ENCODE data around the gene RBM26. TPM values are rescaled to one million over a fixed set of nuclear protein-coding genes. Genes with fewer than 3 reads are reported as not detected.
A peak's percentile ranks its signal among the peaks of the same experiment; 100 is the strongest.

RBM26 gene
- total RNA-seq, 1 experiment from 2014 or later = 65.7 TPM

DNA sequence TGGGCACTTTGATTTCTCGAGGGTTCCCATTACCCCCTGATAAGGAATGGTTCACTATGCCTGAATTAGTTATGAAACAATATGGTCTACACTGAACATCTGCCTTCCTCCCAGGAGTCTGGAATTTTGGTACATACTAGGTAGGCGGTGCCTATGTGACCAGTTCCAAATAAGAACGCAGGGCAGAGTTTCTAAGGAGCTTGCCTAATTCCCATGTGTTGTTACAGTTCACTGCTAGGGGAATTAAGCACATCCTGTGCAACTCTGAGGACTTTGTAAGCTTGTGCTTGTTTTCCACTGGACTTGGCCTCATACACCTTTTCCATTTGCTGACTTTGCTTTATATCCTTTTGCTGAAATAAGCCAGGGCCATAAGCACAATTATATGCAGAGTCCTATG is 29.2 kb downstream of the RBM26 start:
- BruUV-seq (replicated peaks) = no TSS peak
- no peak overlapping the region for H3K4me3 ChIP-seq (ENCODE audit: low read depth, low read length, poor library complexity, severe bottlenecking)
- no peaks in the 10 kb centered on the region for H3K27me3 ChIP-seq (replicated peaks; ENCODE audit: insufficient read depth, low read depth, low read length, poor library complexity)
- ChIA-PET CTCF (no interaction called here), POLR2A (ENCODE audit: low non-redundant PET) (no interaction called here)
- no peak for DNase-seq (ENCODE audit: low spot score)
- peaks cover 28% of the 10 kb centered on the region for H3K36me3 ChIP-seq (ENCODE audit: insufficient read depth, low read length, poor library complexity, severe bottlenecking)
- no peak for TF ChIP-seq EZH2 (IDR thresholded peaks at IDR 0.05; ENCODE audit: borderline replicate concordance, low read depth, low read length, poor library complexity, severe bottlenecking)
- TF ChIP-seq, protein P1, sequence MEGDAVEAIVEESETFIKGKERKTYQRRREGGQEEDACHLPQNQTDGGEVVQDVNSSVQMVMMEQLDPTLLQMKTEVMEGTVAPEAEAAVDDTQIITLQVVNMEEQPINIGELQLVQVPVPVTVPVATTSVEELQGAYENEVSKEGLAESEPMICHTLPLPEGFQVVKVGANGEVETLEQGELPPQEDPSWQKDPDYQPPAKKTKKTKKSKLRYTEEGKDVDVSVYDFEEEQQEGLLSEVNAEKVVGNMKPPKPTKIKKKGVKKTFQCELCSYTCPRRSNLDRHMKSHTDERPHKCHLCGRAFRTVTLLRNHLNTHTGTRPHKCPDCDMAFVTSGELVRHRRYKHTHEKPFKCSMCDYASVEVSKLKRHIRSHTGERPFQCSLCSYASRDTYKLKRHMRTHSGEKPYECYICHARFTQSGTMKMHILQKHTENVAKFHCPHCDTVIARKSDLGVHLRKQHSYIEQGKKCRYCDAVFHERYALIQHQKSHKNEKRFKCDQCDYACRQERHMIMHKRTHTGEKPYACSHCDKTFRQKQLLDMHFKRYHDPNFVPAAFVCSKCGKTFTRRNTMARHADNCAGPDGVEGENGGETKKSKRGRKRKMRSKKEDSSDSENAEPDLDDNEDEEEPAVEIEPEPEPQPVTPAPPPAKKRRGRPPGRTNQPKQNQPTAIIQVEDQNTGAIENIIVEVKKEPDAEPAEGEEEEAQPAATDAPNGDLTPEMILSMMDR (conservative IDR thresholded peaks at IDR 0.05; ENCODE audit: low read depth, low read length) = no peak
- no peaks in the 10 kb centered on the region for H3K4me1 ChIP-seq (ENCODE audit: insufficient read depth, low read length, poor library complexity, severe bottlenecking)
- intact Hi-C loops (cut with micrococcal nuclease; ENCODE audit: unreplicated experiment) = no loop called here
- no peak overlapping the region for H3K27ac ChIP-seq (ENCODE audit: low read depth, low read length, poor library complexity, severe bottlenecking)
- no peaks in the 10 kb centered on the region for H3K9me3 ChIP-seq (ENCODE audit: low read depth, low read length, poor library complexity, severe bottlenecking)

DNA sequence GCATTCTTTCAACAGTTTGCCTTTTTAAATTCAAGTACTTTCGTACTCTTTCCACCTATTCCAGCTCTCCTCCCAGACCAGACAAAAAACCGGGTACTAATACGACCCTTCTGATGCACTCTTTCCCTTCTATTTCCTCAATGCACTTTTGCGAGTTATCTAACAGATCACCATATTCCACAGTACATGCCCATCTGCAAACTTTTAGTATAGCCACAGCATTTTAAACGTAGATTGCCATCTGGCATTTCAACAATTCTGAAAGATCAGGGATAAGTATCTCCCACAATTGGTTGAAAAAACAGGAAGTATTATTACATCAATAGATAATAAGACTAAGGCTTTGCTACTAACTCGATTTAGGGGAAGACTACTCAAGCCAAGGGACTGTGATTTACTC is 31.5 kb downstream of the RBM26 start:
- TF ChIP-seq EZH2 (IDR thresholded peaks at IDR 0.05; ENCODE audit: borderline replicate concordance, low read depth, low read length, poor library complexity, severe bottlenecking) = no peak
- TF ChIP-seq, protein P1 (conservative IDR thresholded peaks at IDR 0.05; ENCODE audit: low read depth, low read length) = no peak
- CTCF ChIA-PET = no interaction called here
- no peak overlapping the region for H3K4me3 ChIP-seq (ENCODE audit: low read depth, low read length, poor library complexity, severe bottlenecking)
- H3K27ac ChIP-seq (ENCODE audit: low read depth, low read length, poor library complexity, severe bottlenecking) = no peak overlapping the region
- no peaks in the 10 kb centered on the region for H3K27me3 ChIP-seq (replicated peaks; ENCODE audit: insufficient read depth, low read depth, low read length, poor library complexity)
- no peaks in the 10 kb centered on the region for H3K9me3 ChIP-seq (ENCODE audit: low read depth, low read length, poor library complexity, severe bottlenecking)
- POLR2A ChIA-PET (ENCODE audit: low non-redundant PET) = no interaction called here
- peak; percentile 40 for DNase-seq (ENCODE audit: low spot score)
- H3K36me3 ChIP-seq (ENCODE audit: insufficient read depth, low read length, poor library complexity, severe bottlenecking) = peaks cover 51% of the 10 kb centered on the region
- no TSS peak for BruUV-seq (replicated peaks)
- intact Hi-C loops (cut with micrococcal nuclease; ENCODE audit: unreplicated experiment) = no loop called here
- no peaks in the 10 kb centered on the region for H3K4me1 ChIP-seq (ENCODE audit: insufficient read depth, low read length, poor library complexity, severe bottlenecking)

DNA sequence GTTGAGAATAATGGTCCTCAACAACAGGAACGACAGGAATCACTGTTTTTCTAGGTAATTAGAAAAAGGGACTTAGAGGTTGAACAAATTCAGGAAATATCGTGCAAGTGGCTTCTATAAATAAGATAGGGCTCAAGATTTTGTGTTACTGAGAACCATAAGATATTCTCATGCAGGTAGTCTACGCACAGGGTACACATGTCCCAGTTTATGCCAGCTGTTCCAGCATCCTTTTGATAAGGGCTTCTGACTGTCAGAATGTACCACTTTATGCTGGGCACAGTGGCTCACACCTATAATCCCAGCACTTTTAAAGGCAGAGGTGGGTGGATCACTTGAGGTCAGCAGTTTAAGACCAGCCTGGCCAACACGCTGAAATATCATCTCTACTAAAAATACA is 32.1 kb downstream of the RBM26 start:
- no TSS peak for BruUV-seq (replicated peaks)
- POLR2A ChIA-PET (ENCODE audit: low non-redundant PET) = no interaction called here
- CTCF ChIA-PET = no interaction called here
- H3K4me3 ChIP-seq (ENCODE audit: low read depth, low read length, poor library complexity, severe bottlenecking) = no peak overlapping the region
- H3K4me1 ChIP-seq (ENCODE audit: insufficient read depth, low read length, poor library complexity, severe bottlenecking) = no peaks in the 10 kb centered on the region
- no peak for TF ChIP-seq EZH2 (IDR thresholded peaks at IDR 0.05; ENCODE audit: borderline replicate concordance, low read depth, low read length, poor library complexity, severe bottlenecking)
- TF ChIP-seq, protein P1 (conservative IDR thresholded peaks at IDR 0.05; ENCODE audit: low read depth, low read length) = no peak
- intact Hi-C loops (cut with micrococcal nuclease; ENCODE audit: unreplicated experiment) = no loop called here
- peaks cover 57% of the 10 kb centered on the region for H3K36me3 ChIP-seq (ENCODE audit: insufficient read depth, low read length, poor library complexity, severe bottlenecking)
- no peaks in the 10 kb centered on the region for H3K27me3 ChIP-seq (replicated peaks; ENCODE audit: insufficient read depth, low read depth, low read length, poor library complexity)
- no peaks in the 10 kb centered on the region for H3K9me3 ChIP-seq (ENCODE audit: low read depth, low read length, poor library complexity, severe bottlenecking)
- no peak for DNase-seq (ENCODE audit: low spot score)
- no peak overlapping the region for H3K27ac ChIP-seq (ENCODE audit: low read depth, low read length, poor library complexity, severe bottlenecking)
